Stimulated activated CD8-positive, alpha-beta memory T cell treated with anti-CD3 and anti-CD28 coated beads, Interleukin-4, amount 100 ng/mL, for 4 hours (primary cell): ENCODE data around the gene PPP6R3.
A peak's percentile ranks its signal among the peaks of the same experiment; 100 is the strongest.

Experiments
- DNase-seq, 2 donors: peaks; one replicate each; pipeline ENCODE4 v3.0.0-alpha.2; 2020; ENCODE audit warnings: low read depth in 2 of 2, low spot score in 1 of 2

Gene PPP6R3

GRCh38 chr11:68551223-68551622 lies 90.7 kb downstream of the PPP6R3 start:
- DNase-seq: no peak

GRCh38 chr11:68551777-68552176 lies 91.2 kb downstream of the PPP6R3 start:
- no peak for DNase-seq

- DNase-seq: no peak
Measured at GRCh38 chr11:68552542-68552941, 92.0 kb downstream of the PPP6R3 start.

- DNase-seq: no peak
Measured at GRCh38 chr11:68560216-68560615, 99.7 kb downstream of the PPP6R3 start.

GRCh38 chr11:68563454-68563853 lies 102.9 kb downstream of the PPP6R3 start:
- no peak for DNase-seq

- no peak for DNase-seq
Measured at GRCh38 chr11:68564261-68564660, 103.7 kb downstream of the PPP6R3 start.

- DNase-seq: no peak
Measured at GRCh38 chr11:68565768-68566167, 105.2 kb downstream of the PPP6R3 start.

- DNase-seq: no peak
Measured at GRCh38 chr11:68567553-68567952, 107.0 kb downstream of the PPP6R3 start.

GRCh38 chr11:68569357-68569756 lies 108.8 kb downstream of the PPP6R3 start:
- DNase-seq: no peak

- no peak for DNase-seq
Measured at GRCh38 chr11:68570691-68571090, 110.1 kb downstream of the PPP6R3 start.

GRCh38 chr11:68574308-68574707 lies 113.8 kb downstream of the PPP6R3 start:
- DNase-seq: no peak

- DNase-seq: no peak
Measured at GRCh38 chr11:68575025-68575665, 114.6 kb downstream of the PPP6R3 start.

GRCh38 chr11:68579455-68579854 lies 118.9 kb downstream of the PPP6R3 start:
- no peak for DNase-seq

- DNase-seq: no peak
Measured at GRCh38 chr11:68581439-68581838, 120.9 kb downstream of the PPP6R3 start.

GRCh38 chr11:68581901-68582300 lies 121.3 kb downstream of the PPP6R3 start:
- no peak for DNase-seq

GRCh38 chr11:68582416-68583040 lies 122.0 kb downstream of the PPP6R3 start:
- DNase-seq: no peak

GRCh38 chr11:68583041-68583446 lies 122.5 kb downstream of the PPP6R3 start:
- DNase-seq: no peak

- peak in 1 of 2 donors; percentile 6 for DNase-seq
Measured at GRCh38 chr11:68584097-68584496, 123.5 kb downstream of the PPP6R3 start.

GRCh38 chr11:68584991-68585524 lies 124.5 kb downstream of the PPP6R3 start:
- DNase-seq: no peak

GRCh38 chr11:68589547-68590216 lies 129.1 kb downstream of the PPP6R3 start:
- DNase-seq: no peak

GRCh38 chr11:68591719-68592118 lies 131.2 kb downstream of the PPP6R3 start:
- no peak for DNase-seq

GRCh38 chr11:68593441-68593840 lies 132.9 kb downstream of the PPP6R3 start:
- DNase-seq: no peak
